Measurements from ENCODE around the gene CD209.
"Not testable (repeated sequence)": the region's sequence is repeated elsewhere in the genome, so short reads cannot be mapped to it uniquely, and the experiment has no call there.

The CD209 gene

GRCh38 chr19:7771072-7771471, 23.7 kb upstream of the CD209 start:
- H3K4me3 ChIP-seq (ENCODE audit: low read depth, low read length) = no peak overlapping the region

GRCh38 chr19:7769171-7769570, 21.8 kb upstream of the CD209 start:
- no peak overlapping the region for H3K4me3 ChIP-seq (ENCODE audit: low read depth, low read length)

GRCh38 chr19:7767487-7767886, 20.2 kb upstream of the CD209 start:
- no peak overlapping the region for H3K4me3 ChIP-seq (ENCODE audit: low read depth, low read length)

GRCh38 chr19:7766535-7766934, 19.2 kb upstream of the CD209 start:
- no peak overlapping the region for H3K4me3 ChIP-seq (ENCODE audit: low read depth, low read length)

- H3K4me3 ChIP-seq (ENCODE audit: low read depth, low read length) = not testable (repeated sequence)
Observed at GRCh38 chr19:7765043-7765442, 17.7 kb upstream of the CD209 start.

- H3K4me3 ChIP-seq (ENCODE audit: low read depth, low read length) = not testable (repeated sequence)
Observed at GRCh38 chr19:7764157-7764556, 16.8 kb upstream of the CD209 start.

- no peak overlapping the region for H3K4me3 ChIP-seq (ENCODE audit: low read depth, low read length)
Observed at GRCh38 chr19:7763696-7764095, 16.4 kb upstream of the CD209 start.

GRCh38 chr19:7762719-7763293, 15.5 kb upstream of the CD209 start, which contains the start of gene CLEC4M:
Gene CLEC4M (plus strand): TSS chr19:7763243. CDS start chr19:7763267, 24 bp downstream.
- no peak within 1 kb of the TSS for H3K4me3 ChIP-seq (ENCODE audit: low read depth, low read length)

- H3K4me3 ChIP-seq (ENCODE audit: low read depth, low read length) = no peak overlapping the region
Observed at GRCh38 chr19:7759156-7759555, 11.8 kb upstream of the CD209 start.

- H3K4me3 ChIP-seq (ENCODE audit: low read depth, low read length) = no peak overlapping the region
Observed at GRCh38 chr19:7757358-7757757, 10.0 kb upstream of the CD209 start.

GRCh38 chr19:7756258-7756657, 8.9 kb upstream of the CD209 start:
- H3K4me3 ChIP-seq (ENCODE audit: low read depth, low read length) = no peak overlapping the region

GRCh38 chr19:7751157-7751783, 3.9 kb upstream of the CD209 start:
- no peak overlapping the region for H3K4me3 ChIP-seq (ENCODE audit: low read depth, low read length)

- no peak overlapping the region for H3K4me3 ChIP-seq (ENCODE audit: low read depth, low read length)
Observed at GRCh38 chr19:7748756-7749155, 1.4 kb upstream of the CD209 start.

GRCh38 chr19:7748171-7748570, 837 bp upstream of the CD209 start:
- no peak overlapping the region for H3K4me3 ChIP-seq (ENCODE audit: low read depth, low read length)

GRCh38 chr19:7746306-7746705, 1.0 kb downstream of the CD209 start:
- not testable (repeated sequence) for H3K4me3 ChIP-seq (ENCODE audit: low read depth, low read length)

- H3K4me3 ChIP-seq (ENCODE audit: low read depth, low read length) = no peak overlapping the region
Observed at GRCh38 chr19:7744871-7745650, 2.3 kb downstream of the CD209 start.

GRCh38 chr19:7744199-7744786, 3.0 kb downstream of the CD209 start:
- no peak overlapping the region for H3K4me3 ChIP-seq (ENCODE audit: low read depth, low read length)

GRCh38 chr19:7743425-7743841, 3.9 kb downstream of the CD209 start:
- no peak overlapping the region for H3K4me3 ChIP-seq (ENCODE audit: low read depth, low read length)

- no peak overlapping the region for H3K4me3 ChIP-seq (ENCODE audit: low read depth, low read length)
Observed at GRCh38 chr19:7742991-7743390, 4.3 kb downstream of the CD209 start.

- no peak overlapping the region for H3K4me3 ChIP-seq (ENCODE audit: low read depth, low read length)
Observed at GRCh38 chr19:7742575-7742974, 4.8 kb downstream of the CD209 start.

GRCh38 chr19:7740682-7741054, 6.7 kb downstream of the CD209 start:
- no peak overlapping the region for H3K4me3 ChIP-seq (ENCODE audit: low read depth, low read length)

Data from iPS-11a (cell line).